NCI-H748 (cell line): ENCODE results near the gene QSOX2.

Experiments
- DNase-seq: peaks from one replicate; lab custom pipeline; 2025; ENCODE audit not compliant: unreplicated experiment; lab: John Stamatoyannopoulos, UW

QSOX2 gene

GRCh38 chr9:136206602-136207275 is 38.9 kb downstream of the QSOX2 start:
- no peak for DNase-seq

- DNase-seq = no peak
Measured at GRCh38 chr9:136205707-136205992, 40.0 kb downstream of the QSOX2 start.

GRCh38 chr9:136204838-136205706 is 40.5 kb downstream of the QSOX2 start, which contains the start of gene LHX3:
Gene LHX3, minus strand, starts transcription at chr9:136205128. Its CDS starts 116 bp downstream, at chr9:136205012.
- DNase-seq = no peak

- peak; percentile 41 for DNase-seq
Measured at GRCh38 chr9:136204145-136204805, 41.3 kb downstream of the QSOX2 start.

GRCh38 chr9:136203408-136204144 is 42.0 kb downstream of the QSOX2 start:
- no peak for DNase-seq

- DNase-seq = no peak
Measured at GRCh38 chr9:136202454-136203407, 42.9 kb downstream of the QSOX2 start.

GRCh38 chr9:136201609-136202453 is 43.8 kb downstream of the QSOX2 start:
- DNase-seq = no peak

- DNase-seq = no peak
Measured at GRCh38 chr9:136201174-136201573, 44.4 kb downstream of the QSOX2 start.

GRCh38 chr9:136200424-136200823 is 45.2 kb downstream of the QSOX2 start:
- DNase-seq = no peak

- no peak for DNase-seq
Measured at GRCh38 chr9:136199391-136200288, 46.0 kb downstream of the QSOX2 start.

GRCh38 chr9:136198605-136199083 is 47.0 kb downstream of the QSOX2 start:
- DNase-seq = peak; percentile 69

GRCh38 chr9:136197930-136198604 is 47.5 kb downstream of the QSOX2 start:
- no peak for DNase-seq

GRCh38 chr9:136197084-136197875 is 48.3 kb downstream of the QSOX2 start:
- no peak for DNase-seq

GRCh38 chr9:136196404-136197083 is 49.1 kb downstream of the QSOX2 start:
- DNase-seq = no peak

- DNase-seq = no peak
Measured at GRCh38 chr9:136194540-136194939, 51.1 kb downstream of the QSOX2 start.

GRCh38 chr9:136193891-136194279 is 51.7 kb downstream of the QSOX2 start:
- no peak for DNase-seq
